K562 (cell line): Measurements from ENCODE around the gene DOK1. TPM values are rescaled to one million over a fixed set of nuclear protein-coding genes. Genes with fewer than 3 reads are reported as not detected.

Source experiments
- ATAC-seq: fragments of 200-7000 bp; cut with Tn5 transposase; 3 replicates; pipeline ENCODE4 v1.9.1; 2020; ENCODE audit warnings: moderate library complexity
- BruUV-seq: library from RNA; stranded (reverse); fragments of 400-500 nt; replicated peaks from 2 replicates; lab custom pipeline; 2021; lab: Mats Ljungman, UMichigan
- CTCF ChIA-PET: fragments of 300-600 bp; formaldehyde crosslinking; extraction: SDS; loops from one replicate; lab custom pipeline; 2021; ENCODE audit warnings: low intra/inter-chr PET ratio; lab: Yijun Ruan, JAX
- POLR2A ChIA-PET: fragments of 300-600, 350-650 bp; sonication (Branson Sonifier 250); formaldehyde crosslinking; extraction: SDS; loops from one replicate; lab custom pipeline; 2021; ENCODE audit warnings: antibody characterized with exemption, inconsistent platforms; lab: Yijun Ruan, JAX
- DNase-seq, 4 experiments: peaks; one replicate each; pipeline versions ENCODE4 v3.0.0 to v3.0.0-alpha.2; 2011 to 2018; ENCODE audit warnings: low spot score in 3 of 4, mixed read lengths in 3 of 4; ENCODE audit errors: extremely low read depth in 1 of 4
- FAIRE-seq: peaks from 2 replicates; lab custom pipeline; 2011; peaks lifted over from hg19 to GRCh38; lab: Jason Lieb, UNC
- H2AFZ ChIP-seq: 2 replicates; pipeline ENCODE4 v1.6.0; 2011; ENCODE audit warnings: low read depth, low read length, control low read depth, inconsistent platforms
- H3K27ac ChIP-seq: fragments of 200-600 bp; 3 replicates; pipeline ENCODE4 v1.8.0; 2011; ENCODE audit warnings: low read depth, mild to moderate bottlenecking, control low read depth, inconsistent platforms, low read length, moderate library complexity, mixed read lengths; ENCODE audit errors: extremely low read depth
- H3K27me3 ChIP-seq, 2 experiments: fragments of 300-600 bp in 1 of 2; 2 replicates in 1 of 2; 3 replicates in 1 of 2; pipeline versions ENCODE4 v1.6.0 to v1.8.0; 2011; ENCODE audit warnings: inconsistent platforms in 2 of 2, low read length in 2 of 2, mild to moderate bottlenecking in 1 of 2, mixed read lengths in 1 of 2, moderate library complexity in 1 of 2; ENCODE audit not compliant: control insufficient read depth in 2 of 2, insufficient read depth in 2 of 2
- H3K36me3 ChIP-seq: fragments of 300-600 bp; 3 replicates; pipeline ENCODE4 v1.8.0; 2011; ENCODE audit warnings: mild to moderate bottlenecking, low read length, inconsistent platforms; ENCODE audit not compliant: control insufficient read depth, insufficient read depth
- H3K4me1 ChIP-seq, 2 experiments: fragments of 200-600 bp in 1 of 2; replicated peaks in 1 of 2; 2 replicates in 1 of 2; 3 replicates in 1 of 2; pipeline versions ENCODE4 v1.5.1 to v1.8.0; 2011; ENCODE audit warnings: inconsistent platforms in 2 of 2, low read length in 2 of 2, mild to moderate bottlenecking in 1 of 2, mixed read lengths in 1 of 2, moderate library complexity in 1 of 2; ENCODE audit not compliant: control insufficient read depth in 2 of 2, insufficient read depth in 2 of 2
- H3K4me2 ChIP-seq: 2 replicates; pipeline ENCODE4 v1.6.1; 2011; ENCODE audit warnings: low read length, control low read depth, inconsistent platforms, mixed read lengths; ENCODE audit not compliant: insufficient read depth
- H3K4me3 ChIP-seq: fragments of 200-600 bp; sonication (generic), shearing (Covaris generic); 2 replicates; pipeline ENCODE4 v1.5.1; 2016; ENCODE audit warnings: control low read depth, inconsistent platforms
- H3K79me2 ChIP-seq: fragments of 200-600 bp; 3 replicates; pipeline ENCODE4 v1.8.0; 2011; ENCODE audit warnings: low read length, inconsistent platforms; ENCODE audit not compliant: control insufficient read depth, insufficient read depth
- H3K9ac ChIP-seq, 2 experiments: 2 replicates each; pipeline versions ENCODE4 v1.6.0 to v1.6.1; 2011; ENCODE audit warnings: low read depth in 2 of 2, low read length in 2 of 2, control low read depth in 1 of 2, inconsistent platforms in 1 of 2, mild to moderate bottlenecking in 1 of 2, mixed read lengths in 1 of 2; ENCODE audit not compliant: insufficient read depth in 1 of 2
- H3K9me1 ChIP-seq: one replicate; pipeline ENCODE4 v1.6.0; 2011; ENCODE audit warnings: inconsistent platforms, mild to moderate bottlenecking, low read length, moderate library complexity; ENCODE audit not compliant: control insufficient read depth, insufficient read depth
- H3K9me3 ChIP-seq: replicated peaks from 2 replicates; pipeline ENCODE4 v1.5.1; 2011; ENCODE audit warnings: low read depth, low read length, inconsistent platforms; ENCODE audit not compliant: control insufficient read depth, insufficient read depth
- H4K20me1 ChIP-seq: replicated peaks from 2 replicates; pipeline ENCODE4 v1.6.1; 2011; ENCODE audit warnings: low read length, inconsistent platforms, mixed read lengths; ENCODE audit not compliant: control insufficient read depth, insufficient read depth
- ATF7 ChIP-seq: fragments of 450-650 bp; IDR thresholded peaks from 2 replicates; pipeline ENCODE4 v1.7.1; 2014; ENCODE audit warnings: mild to moderate bottlenecking, moderate library complexity
- CBFA2T3 ChIP-seq: fragments of 450-650 bp; IDR thresholded peaks from 2 replicates; pipeline ENCODE4 v1.6.1; 2017
- CHD4 ChIP-seq: fragments of 200-600 bp; sonication (generic); IDR thresholded peaks from 3 replicates; pipeline ENCODE4 v1.6.1; 2012; ENCODE audit warnings: low read depth, mild to moderate bottlenecking, mixed read lengths, low read length, inconsistent platforms; ENCODE audit not compliant: insufficient read depth, insufficient replicate concordance, poor library complexity, severe bottlenecking
- KDM2B ChIP-seq: fragments of 250-450 bp; sonication (Bioruptor Pico); IDR thresholded peaks from 2 replicates; pipeline ENCODE4 v1.8.0; 2021; ENCODE audit warnings: mild to moderate bottlenecking, moderate library complexity
- MEIS2 ChIP-seq: fragments of 450-650 bp; IDR thresholded peaks from 2 replicates; pipeline ENCODE4 v1.6.1; 2014; ENCODE audit warnings: mild to moderate bottlenecking; ENCODE audit not compliant: partially characterized antibody
- NCOA6 ChIP-seq: fragments of 450-650 bp; IDR thresholded peaks from 2 replicates; pipeline ENCODE4 v1.6.1; 2017; ENCODE audit warnings: mild to moderate bottlenecking
- PCBP2 ChIP-seq: fragments of 200-400 bp; formaldehyde crosslinking; IDR thresholded peaks from 2 replicates; pipeline ENCODE4 v1.6.1; 2018; ENCODE audit warnings: low read length, low read depth, mild to moderate bottlenecking, moderate library complexity; ENCODE audit not compliant: poor library complexity, severe bottlenecking
- PTBP1 ChIP-seq: fragments of 200-400 bp; formaldehyde crosslinking; IDR thresholded peaks from 2 replicates; pipeline ENCODE4 v1.6.1; 2017; ENCODE audit warnings: low read depth, low read length
- SIN3A ChIP-seq, 2 experiments: fragments of 150-350 bp in 1 of 2; IDR thresholded peaks; 2 replicates each; pipeline ENCODE4 v1.6.1; 2011 to 2016; ENCODE audit warnings: borderline replicate concordance in 2 of 2, low read depth in 2 of 2, low read length in 2 of 2, mild to moderate bottlenecking in 2 of 2, moderate library complexity in 2 of 2; ENCODE audit not compliant: control insufficient read depth in 1 of 2
- SNRNP70 ChIP-seq: fragments of 200-400 bp; formaldehyde crosslinking; optimal IDR thresholded peaks from 2 replicates; pipeline ENCODE3; 2017; ENCODE audit warnings: low read depth, low read length
- TBL1XR1 ChIP-seq, 2 experiments: IDR thresholded peaks; 2 replicates each; pipeline ENCODE4 v1.6.1; 2012; ENCODE audit warnings: improper control_type of control experiment in 2 of 2, low read length in 2 of 2, mild to moderate bottlenecking in 1 of 2
- ZNF175 ChIP-seq: fragments of 200-800 bp; sonication (Bioruptor generic); IDR thresholded peaks from 2 replicates; pipeline ENCODE4 v1.6.1; 2016; ENCODE audit warnings: low read depth, mild to moderate bottlenecking, missing genetic modification characterization, missing compliant biosample characterization
- ZNF444 ChIP-seq: fragments of 250-450 bp; sonication (Bioruptor Pico); IDR thresholded peaks from 2 replicates; pipeline ENCODE4 v1.4.0; 2020; ENCODE audit warnings: mild to moderate bottlenecking, moderate library complexity
- WGBS: fragments of 100-300 bp; shearing (Covaris generic); methylation state at CpG from one replicate; pipeline ENCODE4 v1.1.6; 2016; ENCODE audit warnings: low coverage, mixed read lengths; ENCODE audit not compliant: insufficient coverage; ENCODE audit errors: missing lambda C conversion rate; 5-methylcytosine and 5-hydroxymethylcytosine counted together
- in situ Hi-C: fragments of 300-500 bp; cut with MboI; formaldehyde crosslinking; loops from 4 replicates; pipeline ENCODE4 v1.15.0; 2018; ENCODE audit warnings: inconsistent platforms, mixed read lengths
- intact Hi-C: fragments of 100-400 bp; cut with micrococcal nuclease; formaldehyde crosslinking; loops from 2 replicates; pipeline ENCODE4 v1.14.2; 2022
- polyA plus RNA-seq, 8 experiments: library from polyadenylated mRNA; depleted of rRNA in 4 of 8; stranded (reverse) in 5 of 8; unstranded in 3 of 8; fragments of >200 nt; fragmentation: Nextera tagmentation in 2 of 8; fragmentation: Illumina TruSeq in 1 of 8; extraction: Ambion mirVana in 2 of 8; extraction: Trizol in 1 of 8; gene quantifications; 2 replicates each; pipeline versions ENCODE4 v1.2.1 to v1.2.3, GENCODE V29; 2011 to 2014; ENCODE audit warnings: inconsistent platforms in 1 of 8, missing spikeins in 1 of 8
- total RNA-seq, 7 experiments: library from RNA; depleted of rRNA in 6 of 7; stranded (reverse); fragments of >200 nt in 6 of 7; fragmentation: Illumina TruSeq in 2 of 7; extraction: Trizol in 2 of 7; gene quantifications; 2 replicates each; pipeline versions ENCODE4 v1.2.1 to v1.2.3, GENCODE V29; 2011 to 2021; ENCODE audit warnings: low replicate concordance in 1 of 7
- TF ChIP-seq, protein P1 (sequence below): fragments of 450-650 bp; formaldehyde crosslinking; IDR thresholded peaks from 2 replicates; pipeline ENCODE4 v1.4.0; 2022; ENCODE audit warnings: missing genetic modification characterization
- TF ChIP-seq, protein P2 (sequence below): fragments of 250-450 bp; sonication (Bioruptor Pico); IDR thresholded peaks from 2 replicates; pipeline ENCODE4 v1.8.0; 2021; ENCODE audit warnings: moderate library complexity, mild to moderate bottlenecking, inconsistent platforms

DOK1 gene
- total and polyA plus RNA-seq, 9 of the 15 experiments (the other 6 are each of a cell fraction or from before 2014, with no cell fraction given) = 0.59 to 36.4 (median 16.1) TPM

DNA sequence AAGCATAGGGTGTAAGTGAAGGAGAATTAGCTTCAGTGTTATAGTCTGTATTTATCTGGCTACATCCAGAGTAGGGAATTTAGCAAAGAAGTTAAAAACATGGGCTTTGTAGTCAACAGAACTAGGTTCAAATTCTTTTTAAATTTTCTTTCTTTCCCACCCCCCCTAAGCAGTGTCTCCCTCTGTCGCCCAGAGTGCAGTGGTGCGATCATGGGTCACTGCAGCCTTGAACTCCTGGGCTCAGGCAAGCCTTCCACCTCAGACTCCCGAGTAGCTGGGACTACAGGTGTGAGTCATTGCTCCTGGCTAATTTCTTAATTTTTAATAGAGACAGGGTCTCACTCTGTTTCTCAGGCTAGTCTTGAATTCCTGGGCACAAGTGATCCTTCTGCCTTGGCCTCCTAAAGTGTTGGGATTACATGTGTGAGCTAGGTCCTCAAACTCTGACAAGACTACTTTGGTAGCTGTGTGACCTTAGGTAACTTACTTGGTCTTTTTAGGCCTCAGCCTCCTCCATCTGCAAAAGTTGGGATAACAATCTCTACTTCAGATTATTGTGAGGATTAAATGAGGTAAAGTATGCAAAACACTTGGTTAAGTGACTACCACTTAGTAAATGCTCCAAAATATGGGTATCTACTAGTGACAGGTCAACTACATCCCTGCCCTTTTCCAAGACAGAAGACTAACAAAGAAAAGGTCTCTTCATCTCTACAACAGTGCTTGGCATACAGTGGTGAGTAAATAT, 17.8 kb downstream of the DOK1 start (continued):
- TF ChIP-seq CHD4 (no peak), ZNF444 (no peak)

DNA sequence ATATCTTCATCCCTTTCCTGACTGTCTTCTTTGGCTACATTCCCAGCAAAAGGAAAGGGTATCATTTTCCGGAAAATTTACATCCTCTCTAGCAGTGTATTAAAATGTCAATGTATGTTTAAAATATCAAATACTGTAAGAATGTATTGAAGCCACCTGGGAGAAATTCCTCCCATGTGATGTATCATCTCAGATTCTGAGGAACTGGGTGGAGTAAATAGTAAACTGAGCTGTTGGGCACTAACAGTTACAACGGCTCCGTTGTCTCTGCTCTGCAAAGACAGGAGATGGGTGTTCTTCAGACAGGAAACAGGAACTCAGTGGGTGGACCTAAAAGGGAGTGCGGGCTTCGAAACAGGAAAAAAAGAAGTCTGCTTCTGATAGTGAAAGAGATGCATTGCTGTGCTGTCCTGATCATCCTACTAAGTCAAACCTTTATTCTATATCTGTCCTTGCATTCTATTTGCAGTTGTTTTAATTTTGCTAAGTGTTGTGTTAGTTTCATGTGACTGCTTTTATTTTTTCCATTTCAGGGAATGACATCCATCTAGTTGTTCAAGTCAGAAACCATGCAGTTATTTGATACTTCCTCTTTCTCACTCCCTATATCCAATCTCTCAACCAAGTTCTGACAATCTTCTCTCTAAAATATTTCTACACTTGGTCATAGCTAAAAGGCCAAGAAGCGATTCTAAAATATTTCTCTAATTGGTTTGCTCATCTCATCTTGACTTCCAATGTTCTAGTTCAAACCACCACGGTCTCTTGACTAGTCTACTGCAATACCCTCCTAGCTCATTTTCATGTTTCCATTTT, 19.4 kb downstream of the DOK1 start:
- in situ Hi-C loops = loop anchor here (5.0 kb wide), 1 partner anchor 87 kb away; no protein-coding TSS in a partner anchor
- 28% methylated on average over 7 of the region's 7 CpGs for WGBS
- ChIA-PET POLR2A (interaction anchor here (0.9 to 1.2 kb wide), 3 partner anchors 9 to 106 kb away, joined by 3 to 4 read pairs (median 4); no protein-coding TSS in a partner anchor), CTCF (no interaction called here)
- H2AFZ ChIP-seq = peak overlapping the region; percentile 93
- H3K4me3 ChIP-seq = no peak overlapping the region
- no peaks in the 10 kb centered on the region for H3K36me3 ChIP-seq
- H3K9me3 ChIP-seq = no peaks in the 10 kb centered on the region
- H3K4me2 ChIP-seq = peak overlapping the region; percentile 60
- no peaks in the 10 kb centered on the region for H3K27me3 ChIP-seq
- intact Hi-C loops = loop anchor here (5.0 kb wide), 1 partner anchor 72 kb away; no protein-coding TSS in a partner anchor
- DNase-seq (peak in 2 of 4 experiments; percentile 63 to 70), FAIRE-seq (peak; percentile 54), ATAC-seq (peak; percentile 76)
- peak overlapping the region in 1 of 2 experiments; percentile 18; a peak in 1 of 4 replicates for H3K9ac ChIP-seq
- H3K27ac ChIP-seq = peak overlapping the region; percentile 43
- H3K4me1 ChIP-seq = peaks cover 0 to 42% of the 10 kb centered on the region in 2 experiments; a peak in 4 of 5 replicates
- no peaks in the 10 kb centered on the region for H3K79me2 ChIP-seq
- no peaks in the 10 kb centered on the region for H4K20me1 ChIP-seq
- H3K9me1 ChIP-seq = no peaks in the 10 kb centered on the region
- BruUV-seq = TSS peak; percentile 81
- TF ChIP-seq TBL1XR1 (IDR thresholded peaks at IDR 0.05; ENCODE audit: low read length in 2 of 2) = no peak
- no peak for TF ChIP-seq PCBP2
- 0 out of 2 replicates have a peak, but pooled peaks have one; percentile 69 for TF ChIP-seq ZNF175
- TF ChIP-seq MEIS2 = no peak
- TF ChIP-seq, protein P1, sequence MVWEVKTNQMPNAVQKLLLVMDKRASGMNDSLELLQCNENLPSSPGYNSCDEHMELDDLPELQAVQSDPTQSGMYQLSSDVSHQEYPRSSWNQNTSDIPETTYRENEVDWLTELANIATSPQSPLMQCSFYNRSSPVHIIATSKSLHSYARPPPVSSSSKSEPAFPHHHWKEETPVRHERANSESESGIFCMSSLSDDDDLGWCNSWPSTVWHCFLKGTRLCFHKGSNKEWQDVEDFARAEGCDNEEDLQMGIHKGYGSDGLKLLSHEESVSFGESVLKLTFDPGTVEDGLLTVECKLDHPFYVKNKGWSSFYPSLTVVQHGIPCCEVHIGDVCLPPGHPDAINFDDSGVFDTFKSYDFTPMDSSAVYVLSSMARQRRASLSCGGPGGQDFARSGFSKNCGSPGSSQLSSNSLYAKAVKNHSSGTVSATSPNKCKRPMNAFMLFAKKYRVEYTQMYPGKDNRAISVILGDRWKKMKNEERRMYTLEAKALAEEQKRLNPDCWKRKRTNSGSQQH = no peak
- TF ChIP-seq CBFA2T3 = peak; percentile 8; the same call in 1 of the 2 replicates
- TF ChIP-seq NCOA6 = no peak
- TF ChIP-seq, protein P2, sequence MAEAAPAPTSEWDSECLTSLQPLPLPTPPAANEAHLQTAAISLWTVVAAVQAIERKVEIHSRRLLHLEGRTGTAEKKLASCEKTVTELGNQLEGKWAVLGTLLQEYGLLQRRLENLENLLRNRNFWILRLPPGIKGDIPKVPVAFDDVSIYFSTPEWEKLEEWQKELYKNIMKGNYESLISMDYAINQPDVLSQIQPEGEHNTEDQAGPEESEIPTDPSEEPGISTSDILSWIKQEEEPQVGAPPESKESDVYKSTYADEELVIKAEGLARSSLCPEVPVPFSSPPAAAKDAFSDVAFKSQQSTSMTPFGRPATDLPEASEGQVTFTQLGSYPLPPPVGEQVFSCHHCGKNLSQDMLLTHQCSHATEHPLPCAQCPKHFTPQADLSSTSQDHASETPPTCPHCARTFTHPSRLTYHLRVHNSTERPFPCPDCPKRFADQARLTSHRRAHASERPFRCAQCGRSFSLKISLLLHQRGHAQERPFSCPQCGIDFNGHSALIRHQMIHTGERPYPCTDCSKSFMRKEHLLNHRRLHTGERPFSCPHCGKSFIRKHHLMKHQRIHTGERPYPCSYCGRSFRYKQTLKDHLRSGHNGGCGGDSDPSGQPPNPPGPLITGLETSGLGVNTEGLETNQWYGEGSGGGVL (CRISPR knock-in tag) = no peak
- TF ChIP-seq SNRNP70 = no peak
- no peak for TF ChIP-seq PTBP1
- TF ChIP-seq SIN3A (IDR thresholded peaks at IDR 0.05; ENCODE audit: borderline replicate concordance in 2 of 2, control insufficient read depth in 1 of 2, low read depth in 2 of 2, low read length in 2 of 2) = no peak
- no peak for TF ChIP-seq KDM2B (CRISPR knock-in tag)
- TF ChIP-seq ATF7 = peak; percentile 27; the same call in 1 of the 2 replicates
